Testis (tissue), 2 donors: Measurements from ENCODE around the gene HAUS8.

ENCODE experiments used
- CTCF ChIP-seq, 3 experiments: fragments of 450-650 bp in 2 of 3; fragments of 200-600 bp in 1 of 3; sonication (generic) in 1 of 3; IDR thresholded peaks; one replicate each; pipeline ENCODE4 v1.5.1; 2016 to 2019; ENCODE audit warnings: antibody characterized with exemption in 3 of 3, mild to moderate bottlenecking in 2 of 3, moderate library complexity in 1 of 3
- POLR2A ChIP-seq: fragments of 450-650 bp; IDR thresholded peaks from one replicate; pipeline ENCODE4 v1.6.1; 2017; ENCODE audit warnings: antibody characterized with exemption, mild to moderate bottlenecking, moderate library complexity

- no peak for TF ChIP-seq POLR2A
- no peak for TF ChIP-seq CTCF (IDR thresholded peaks at IDR 0.05)
Measured at GRCh38 chr19:17055636-17056035, 19.6 kb downstream of the HAUS8 start.
